Panc1 (cell line): Measurements from ENCODE around the gene ARHGEF6. TPM values are rescaled to one million over a fixed set of nuclear protein-coding genes. Genes with fewer than 3 reads are reported as not detected.

Source experiments
- ATAC-seq: fragments of 200-7000 bp; cut with Tn5 transposase; 2 replicates; pipeline ENCODE4 v1.9.1; 2020; ENCODE audit warnings: mild to moderate bottlenecking, moderate library complexity
- BruUV-seq: library from RNA; stranded (reverse); fragments of 400-500 nt; replicated peaks from 2 replicates; lab custom pipeline; 2021; lab: Mats Ljungman, UMichigan
- CTCF ChIA-PET: fragments of 300-600 bp; sonication (Branson Sonifier 250); formaldehyde crosslinking; loops from one replicate; lab custom pipeline; 2022; ENCODE audit warnings: antibody characterized with exemption; lab: Charles Lee
- POLR2A ChIA-PET: fragments of 300-600 bp; sonication (Branson Sonifier 250); formaldehyde crosslinking; loops from one replicate; lab custom pipeline; 2022; ENCODE audit warnings: antibody characterized with exemption; lab: Charles Lee
- DNase-seq: peaks from one replicate; pipeline ENCODE4 v3.0.0-alpha.2; 2010; ENCODE audit warnings: low read depth, low spot score
- H3K27ac ChIP-seq: 2 replicates; pipeline ENCODE4 v1.5.1; 2011; ENCODE audit warnings: mild to moderate bottlenecking, low read length, inconsistent platforms
- H3K27me3 ChIP-seq: fragments of 200-500 bp; sonication (Bioruptor generic); 2 replicates; pipeline ENCODE4 v1.6.0; 2014; ENCODE audit warnings: low read length, inconsistent platforms; ENCODE audit not compliant: control insufficient read depth, insufficient read depth
- H3K36me3 ChIP-seq: fragments of 200-500 bp; sonication (Bioruptor generic); 2 replicates; pipeline ENCODE4 v1.5.1; 2014; ENCODE audit warnings: inconsistent platforms, mild to moderate bottlenecking, low read length, moderate library complexity; ENCODE audit not compliant: control insufficient read depth, insufficient read depth
- H3K4me1 ChIP-seq: 2 replicates; pipeline ENCODE4 v1.5.1; 2011; ENCODE audit warnings: inconsistent platforms, mild to moderate bottlenecking, low read length, moderate library complexity; ENCODE audit not compliant: control insufficient read depth, insufficient read depth
- H3K4me3 ChIP-seq, 2 experiments: 2 replicates each; pipeline ENCODE4 v1.5.1; 2011 to 2012; ENCODE audit warnings: low read depth in 2 of 2, low read length in 2 of 2, mild to moderate bottlenecking in 2 of 2, inconsistent platforms in 1 of 2, moderate library complexity in 1 of 2
- H3K9me3 ChIP-seq: fragments of 200-500 bp; sonication (Bioruptor generic); 2 replicates; pipeline ENCODE4 v1.5.1; 2014; ENCODE audit warnings: low read depth, mild to moderate bottlenecking, inconsistent platforms, low read length, moderate library complexity; ENCODE audit not compliant: control insufficient read depth, insufficient read depth
- CTCF ChIP-seq: fragments of 450-650 bp; IDR thresholded peaks from 2 replicates; pipeline ENCODE4 v1.5.1; 2017; ENCODE audit warnings: mild to moderate bottlenecking
- POLR2AphosphoS5 ChIP-seq: IDR thresholded peaks from 2 replicates; pipeline ENCODE4 v1.6.1; 2012; ENCODE audit warnings: mild to moderate bottlenecking, low read depth, low read length, moderate library complexity
- SIN3A ChIP-seq: IDR thresholded peaks from 2 replicates; pipeline ENCODE4 v1.6.1; 2012; ENCODE audit warnings: low read depth, mild to moderate bottlenecking, low read length, moderate library complexity, borderline replicate concordance; ENCODE audit not compliant: insufficient read depth
- TCF7L2 ChIP-seq: IDR thresholded peaks from 2 replicates; pipeline ENCODE4 v1.6.1; 2011; ENCODE audit warnings: mild to moderate bottlenecking, low read depth, low read length, inconsistent platforms
- in situ Hi-C: cut with HindIII; loops from 2 replicates; pipeline ENCODE4 v1.10.0; 2016; ENCODE audit warnings: low sequenced_read_pairs, low pct_unique_long_range_greater_than_20kb
- intact Hi-C: fragments of 100-400 bp; cut with micrococcal nuclease; formaldehyde crosslinking; loops from one replicate; pipeline ENCODE4 v1.10.0; 2022; ENCODE audit not compliant: unreplicated experiment
- total RNA-seq: library from RNA; stranded (reverse); gene quantifications from one replicate; pipeline ENCODE4 v1.2.1, GENCODE V29; 2021; ENCODE audit not compliant: unreplicated experiment
- TF ChIP-seq, protein P1 (sequence below), 2 experiments: IDR thresholded peaks; 2 replicates each; pipeline ENCODE4 v1.6.1; 2011 to 2012; ENCODE audit warnings: low read depth in 2 of 2, control low read depth in 1 of 2, low read length in 1 of 2, mild to moderate bottlenecking in 1 of 2, moderate library complexity in 1 of 2; ENCODE audit not compliant: insufficient read depth in 1 of 2

Gene ARHGEF6
- total RNA-seq, 1 experiment from 2014 or later, result 35.5 TPM

DNA sequence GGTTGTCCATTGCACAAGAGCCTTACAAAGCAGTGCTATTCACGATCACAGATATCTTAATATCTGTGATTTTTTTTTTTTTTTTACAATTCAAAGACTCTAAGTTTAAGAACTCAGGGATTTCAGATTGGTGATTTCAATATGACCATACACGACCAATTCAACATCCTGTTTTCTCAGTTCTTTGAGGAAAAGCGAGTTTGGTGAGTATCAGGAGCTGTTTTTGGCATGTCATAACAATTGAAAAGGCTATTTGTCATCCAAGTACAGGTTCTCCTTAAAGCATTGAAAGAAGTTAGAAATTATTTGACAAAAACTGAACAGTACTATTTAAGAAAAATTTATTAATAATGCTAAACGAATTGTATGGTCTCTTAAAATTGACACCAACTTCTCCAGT lies 9.1 kb upstream of the ARHGEF6 start:
- intact Hi-C loops, result no loop called here
- CTCF ChIA-PET, result no interaction called here
- DNase-seq, result no peak
- POLR2A ChIA-PET, result no interaction called here
- Histone ChIP-seq H3K4me1 (no peaks in the 10 kb centered on the region), H3K27ac (no peak overlapping the region), H3K27me3 (no peaks in the 10 kb centered on the region), H3K4me3 (no peak overlapping the region), H3K9me3 (no peaks in the 10 kb centered on the region), H3K36me3 (no peaks in the 10 kb centered on the region)
- TF ChIP-seq CTCF (no peak), TCF7L2 (no peak), SIN3A (no peak), POLR2AphosphoS5 (no peak)
- TF ChIP-seq, protein P1, sequence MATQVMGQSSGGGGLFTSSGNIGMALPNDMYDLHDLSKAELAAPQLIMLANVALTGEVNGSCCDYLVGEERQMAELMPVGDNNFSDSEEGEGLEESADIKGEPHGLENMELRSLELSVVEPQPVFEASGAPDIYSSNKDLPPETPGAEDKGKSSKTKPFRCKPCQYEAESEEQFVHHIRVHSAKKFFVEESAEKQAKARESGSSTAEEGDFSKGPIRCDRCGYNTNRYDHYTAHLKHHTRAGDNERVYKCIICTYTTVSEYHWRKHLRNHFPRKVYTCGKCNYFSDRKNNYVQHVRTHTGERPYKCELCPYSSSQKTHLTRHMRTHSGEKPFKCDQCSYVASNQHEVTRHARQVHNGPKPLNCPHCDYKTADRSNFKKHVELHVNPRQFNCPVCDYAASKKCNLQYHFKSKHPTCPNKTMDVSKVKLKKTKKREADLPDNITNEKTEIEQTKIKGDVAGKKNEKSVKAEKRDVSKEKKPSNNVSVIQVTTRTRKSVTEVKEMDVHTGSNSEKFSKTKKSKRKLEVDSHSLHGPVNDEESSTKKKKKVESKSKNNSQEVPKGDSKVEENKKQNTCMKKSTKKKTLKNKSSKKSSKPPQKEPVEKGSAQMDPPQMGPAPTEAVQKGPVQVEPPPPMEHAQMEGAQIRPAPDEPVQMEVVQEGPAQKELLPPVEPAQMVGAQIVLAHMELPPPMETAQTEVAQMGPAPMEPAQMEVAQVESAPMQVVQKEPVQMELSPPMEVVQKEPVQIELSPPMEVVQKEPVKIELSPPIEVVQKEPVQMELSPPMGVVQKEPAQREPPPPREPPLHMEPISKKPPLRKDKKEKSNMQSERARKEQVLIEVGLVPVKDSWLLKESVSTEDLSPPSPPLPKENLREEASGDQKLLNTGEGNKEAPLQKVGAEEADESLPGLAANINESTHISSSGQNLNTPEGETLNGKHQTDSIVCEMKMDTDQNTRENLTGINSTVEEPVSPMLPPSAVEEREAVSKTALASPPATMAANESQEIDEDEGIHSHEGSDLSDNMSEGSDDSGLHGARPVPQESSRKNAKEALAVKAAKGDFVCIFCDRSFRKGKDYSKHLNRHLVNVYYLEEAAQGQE (IDR thresholded peaks at IDR 0.05; ENCODE audit: insufficient read depth in 1 of 2, low read depth in 2 of 2, low read length in 1 of 2), result no peak
- no peak for ATAC-seq
- in situ Hi-C loops, result no loop called here
- BruUV-seq, result no TSS peak

DNA sequence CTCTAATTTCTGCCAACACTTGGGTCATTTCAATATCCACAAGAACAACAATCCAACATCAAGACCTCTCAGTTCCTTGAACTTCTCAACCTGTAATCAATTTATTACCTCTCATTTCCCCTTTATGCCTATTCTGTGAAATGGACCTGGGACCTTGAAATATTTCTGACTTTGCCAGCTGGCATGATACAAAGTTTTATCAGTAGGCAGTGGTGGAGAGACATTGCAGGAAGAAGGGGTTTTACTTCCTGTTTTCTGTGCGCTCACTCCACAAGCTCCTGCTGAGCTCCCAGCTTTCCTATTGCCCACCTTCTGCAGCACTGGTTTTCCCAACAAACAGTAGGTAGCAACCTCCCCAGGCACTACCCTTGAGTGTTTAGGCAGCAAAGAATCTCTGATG lies 3.5 kb upstream of the ARHGEF6 start:
- ChIA-PET POLR2A (no interaction called here), CTCF (no interaction called here)
- H3K27me3 ChIP-seq, result no peaks in the 10 kb centered on the region
- TF ChIP-seq SIN3A (no peak), TCF7L2 (no peak)
- H3K4me1 ChIP-seq, result peaks cover 46% of the 10 kb centered on the region
- in situ Hi-C loops (no loop called here), intact Hi-C loops (no loop called here)
- no peak for DNase-seq
- no peaks in the 10 kb centered on the region for H3K9me3 ChIP-seq
- H3K36me3 ChIP-seq, result no peaks in the 10 kb centered on the region
- no peak for ATAC-seq
- no peak overlapping the region for H3K4me3 ChIP-seq
- no TSS peak for BruUV-seq
- peak overlapping the region; percentile 91 for H3K27ac ChIP-seq

DNA sequence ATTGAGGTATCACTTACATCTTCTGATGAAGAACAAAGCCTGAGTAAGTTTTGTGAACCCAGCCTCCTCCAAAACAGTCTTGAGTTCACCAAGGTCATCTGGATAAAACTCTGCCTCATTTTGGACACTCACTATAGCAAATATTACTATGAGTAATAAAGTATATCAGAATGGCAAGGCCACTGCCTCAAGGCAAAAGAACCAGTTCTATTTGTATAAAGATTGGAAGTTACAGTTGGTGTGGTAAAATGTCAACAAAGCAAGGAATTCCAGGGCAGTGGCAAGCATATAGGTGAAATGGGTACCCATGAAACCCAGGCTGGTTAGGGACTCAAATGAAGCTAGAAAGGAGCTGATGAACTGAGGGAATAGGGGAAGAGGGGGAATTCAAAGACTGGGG lies 2.4 kb upstream of the ARHGEF6 start:
- intact Hi-C loops, result no loop called here
- ATAC-seq (peak; percentile 83), DNase-seq (no peak)
- ChIA-PET POLR2A (no interaction called here), CTCF (no interaction called here)
- TF ChIP-seq POLR2AphosphoS5, result peak; percentile 81; the same call in 1 of the 2 replicates
- TF ChIP-seq TCF7L2, result peak; percentile 78
- TF ChIP-seq, protein P1 (IDR thresholded peaks at IDR 0.05; ENCODE audit: insufficient read depth in 1 of 2, low read depth in 2 of 2, low read length in 1 of 2), result no peak; a peak in 1 of 4 replicates
- no peak for TF ChIP-seq SIN3A
- no peak for TF ChIP-seq CTCF
- Histone ChIP-seq H3K9me3 (no peaks in the 10 kb centered on the region), H3K36me3 (no peaks in the 10 kb centered on the region), H3K27me3 (no peaks in the 10 kb centered on the region), H3K27ac (peak overlapping the region; percentile 91), H3K4me3 (no peak overlapping the region), H3K4me1 (peaks cover 50% of the 10 kb centered on the region)
- no TSS peak for BruUV-seq
- in situ Hi-C loops, result no loop called here
